ENCODE measurements around the gene DNAJC10. TPM values are rescaled to one million over a fixed set of nuclear protein-coding genes. Genes with fewer than 3 reads are reported as not detected.
"Not testable (repeated sequence)": the region's sequence is repeated elsewhere in the genome, so short reads cannot be mapped to it uniquely, and the experiment has no call there.

The DNAJC10 gene
- total RNA-seq, 2 experiments from 2014 or later, result 40.8 to 41.5 TPM

GRCh38 chr2:182763311-182763912 lies 47.4 kb downstream of the DNAJC10 start:
- CTCF ChIA-PET, result interaction anchor here (1.0 to 3.0 kb wide), 3 partner anchors 216 to 401 kb away, joined by 3 to 14 read pairs (median 6); no protein-coding TSS in a partner anchor
- DNase-seq, result no peak
- Mint-ChIP-seq H3K27ac (no peak overlapping the region), H3K4me3 (no peak overlapping the region), H3K27me3 (ENCODE audit: low read depth) (no peaks in the 10 kb centered on the region), H3K9me3 (peaks cover 6% of the 10 kb centered on the region), H3K4me1 (ENCODE audit: low read depth) (no peaks in the 10 kb centered on the region), H3K36me3 (ENCODE audit: low read depth) (peaks cover 58% of the 10 kb centered on the region)
- intact Hi-C loops (cut with micrococcal nuclease), result no loop called here

GRCh38 chr2:182766626-182767025 lies 50.6 kb downstream of the DNAJC10 start:
- Mint-ChIP-seq H3K27ac (no peak overlapping the region), H3K9me3 (peaks cover 26% of the 10 kb centered on the region), H3K36me3 (ENCODE audit: low read depth) (peaks cover 74% of the 10 kb centered on the region), H3K4me3 (no peak overlapping the region), H3K4me1 (ENCODE audit: low read depth) (no peaks in the 10 kb centered on the region), H3K27me3 (ENCODE audit: low read depth) (no peaks in the 10 kb centered on the region)
- CTCF ChIA-PET, result interaction anchor here (3.0 kb wide), 1 partner anchor 213 kb away, joined by 14 read pairs; no protein-coding TSS in a partner anchor
- intact Hi-C loops (cut with micrococcal nuclease), result no loop called here
- DNase-seq, result no peak

- H3K4me3 Mint-ChIP-seq, result no peak overlapping the region
- peaks cover 32% of the 10 kb centered on the region for H3K9me3 Mint-ChIP-seq
- no peak overlapping the region for H3K27ac Mint-ChIP-seq
- H3K4me1 Mint-ChIP-seq (ENCODE audit: low read depth), result no peaks in the 10 kb centered on the region
- H3K36me3 Mint-ChIP-seq (ENCODE audit: low read depth), result peaks cover 76% of the 10 kb centered on the region
- CTCF ChIA-PET, result interaction anchor here (0.7 to 1.1 kb wide), 2 partner anchors 213 to 266 kb away, joined by 3 to 4 read pairs; no protein-coding TSS in a partner anchor
- no peak for DNase-seq
- intact Hi-C loops (cut with micrococcal nuclease), result no loop called here
- H3K27me3 Mint-ChIP-seq (ENCODE audit: low read depth), result no peaks in the 10 kb centered on the region
Measured at GRCh38 chr2:182767578-182767977, 51.5 kb downstream of the DNAJC10 start.

- H3K9me3 Mint-ChIP-seq, result peaks cover 32% of the 10 kb centered on the region
- CTCF ChIA-PET; DNase-seq; H3K27ac Mint-ChIP-seq; H3K4me3 Mint-ChIP-seq; H3K27me3 Mint-ChIP-seq (ENCODE audit: low read depth); H3K4me1 Mint-ChIP-seq (ENCODE audit: low read depth); intact Hi-C loops (cut with micrococcal nuclease): not testable (repeated sequence)
- peaks cover 76% of the 10 kb centered on the region for H3K36me3 Mint-ChIP-seq (ENCODE audit: low read depth)
Measured at GRCh38 chr2:182768950-182769349, 52.9 kb downstream of the DNAJC10 start.

GRCh38 chr2:182779323-182779722 lies 63.3 kb downstream of the DNAJC10 start:
- no peak for DNase-seq
- H3K4me1 Mint-ChIP-seq (ENCODE audit: low read depth), result no peaks in the 10 kb centered on the region
- CTCF ChIA-PET, result interaction anchor here (1.1 kb wide), 1 partner anchor 42 kb away, joined by 3 read pairs; no protein-coding TSS in a partner anchor
- no peak overlapping the region for H3K4me3 Mint-ChIP-seq
- H3K27me3 Mint-ChIP-seq (ENCODE audit: low read depth), result no peaks in the 10 kb centered on the region
- no peak overlapping the region for H3K27ac Mint-ChIP-seq
- peaks cover 43% of the 10 kb centered on the region for H3K36me3 Mint-ChIP-seq (ENCODE audit: low read depth)
- H3K9me3 Mint-ChIP-seq, result no peaks in the 10 kb centered on the region
- intact Hi-C loops (cut with micrococcal nuclease), result no loop called here

GRCh38 chr2:182781099-182781498 lies 65.0 kb downstream of the DNAJC10 start:
- H3K4me3 Mint-ChIP-seq; H3K27ac Mint-ChIP-seq; H3K4me1 Mint-ChIP-seq (ENCODE audit: low read depth); DNase-seq; H3K9me3 Mint-ChIP-seq; H3K27me3 Mint-ChIP-seq (ENCODE audit: low read depth); intact Hi-C loops (cut with micrococcal nuclease): not testable (repeated sequence)
- H3K36me3 Mint-ChIP-seq (ENCODE audit: low read depth), result peaks cover 34% of the 10 kb centered on the region
- CTCF ChIA-PET, result interaction anchor here (1.2 kb wide), 1 partner anchor 198 kb away, joined by 3 read pairs; no protein-coding TSS in a partner anchor

GRCh38 chr2:182782686-182783085 lies 66.6 kb downstream of the DNAJC10 start:
- H3K4me3 Mint-ChIP-seq; DNase-seq; H3K4me1 Mint-ChIP-seq (ENCODE audit: low read depth); H3K27me3 Mint-ChIP-seq (ENCODE audit: low read depth); H3K9me3 Mint-ChIP-seq; intact Hi-C loops (cut with micrococcal nuclease); H3K27ac Mint-ChIP-seq; CTCF ChIA-PET: not testable (repeated sequence)
- peaks cover 26% of the 10 kb centered on the region for H3K36me3 Mint-ChIP-seq (ENCODE audit: low read depth)

GRCh38 chr2:182784058-182784706 lies 68.1 kb downstream of the DNAJC10 start:
- DNase-seq, result no peak
- Mint-ChIP-seq H3K9me3 (no peaks in the 10 kb centered on the region), H3K4me3 (no peak overlapping the region), H3K4me1 (ENCODE audit: low read depth) (no peaks in the 10 kb centered on the region), H3K27me3 (ENCODE audit: low read depth) (no peaks in the 10 kb centered on the region), H3K36me3 (ENCODE audit: low read depth) (peaks cover 17% of the 10 kb centered on the region), H3K27ac (no peak overlapping the region)
- CTCF ChIA-PET, result interaction anchor here (0.7 to 0.8 kb wide), 3 partner anchors 12 to 1635 kb away, joined by 3 read pairs; no protein-coding TSS in a partner anchor
- intact Hi-C loops (cut with micrococcal nuclease), result loop anchor here (1.0 kb wide), 1 partner anchor 196 kb away; no protein-coding TSS in a partner anchor

- Mint-ChIP-seq H3K4me1 (ENCODE audit: low read depth) (no peaks in the 10 kb centered on the region), H3K36me3 (ENCODE audit: low read depth) (peaks cover 15% of the 10 kb centered on the region), H3K27ac (no peak overlapping the region), H3K4me3 (no peak overlapping the region), H3K27me3 (ENCODE audit: low read depth) (no peaks in the 10 kb centered on the region), H3K9me3 (no peaks in the 10 kb centered on the region)
- intact Hi-C loops (cut with micrococcal nuclease), result loop anchor here (1.0 kb wide), 1 partner anchor 196 kb away; no protein-coding TSS in a partner anchor
- DNase-seq, result no peak
- CTCF ChIA-PET, result interaction anchor here (0.7 to 1.4 kb wide), 6 partner anchors 12 to 1635 kb away, joined by 3 to 6 read pairs (median 3); no protein-coding TSS in a partner anchor
Measured at GRCh38 chr2:182784777-182785176, 68.7 kb downstream of the DNAJC10 start.

- CTCF ChIA-PET, result no interaction called here
Measured at GRCh38 chr2:182792441-182792840, 76.4 kb downstream of the DNAJC10 start.

GRCh38 chr2:182798736-182799135 lies 82.7 kb downstream of the DNAJC10 start:
- CTCF ChIA-PET, result no interaction called here
- Mint-ChIP-seq H3K4me3 (no peak overlapping the region), H3K36me3 (ENCODE audit: low read depth) (no peaks in the 10 kb centered on the region), H3K4me1 (ENCODE audit: low read depth) (no peaks in the 10 kb centered on the region), H3K9me3 (no peaks in the 10 kb centered on the region), H3K27ac (no peak overlapping the region), H3K27me3 (ENCODE audit: low read depth) (peaks cover 20% of the 10 kb centered on the region)
- intact Hi-C loops (cut with micrococcal nuclease), result no loop called here
- no peak for DNase-seq

More at GRCh38 chr2:182792441-182792840, 76.4 kb downstream of the DNAJC10 start:
- Mint-ChIP-seq H3K4me3 (no peak overlapping the region), H3K27me3 (ENCODE audit: low read depth) (peaks cover 6% of the 10 kb centered on the region), H3K36me3 (ENCODE audit: low read depth) (peaks cover 1% of the 10 kb centered on the region), H3K9me3 (no peaks in the 10 kb centered on the region), H3K4me1 (ENCODE audit: low read depth) (no peaks in the 10 kb centered on the region), H3K27ac (no peak overlapping the region)
- intact Hi-C loops (cut with micrococcal nuclease), result no loop called here
- DNase-seq, result no peak

- Mint-ChIP-seq H3K27ac (no peak overlapping the region), H3K9me3 (no peaks in the 10 kb centered on the region), H3K27me3 (ENCODE audit: low read depth) (peaks cover 22% of the 10 kb centered on the region), H3K4me3 (no peak overlapping the region), H3K36me3 (ENCODE audit: low read depth) (no peaks in the 10 kb centered on the region), H3K4me1 (ENCODE audit: low read depth) (no peaks in the 10 kb centered on the region)
- intact Hi-C loops (cut with micrococcal nuclease), result no loop called here
- DNase-seq, result no peak
- CTCF ChIA-PET, result no interaction called here
Measured at GRCh38 chr2:182804128-182804527, 88.1 kb downstream of the DNAJC10 start.

Data from activated naive CD4-positive, alpha-beta T cell treated with anti-CD3 and anti-CD28 coated beads for 36 hours (primary cell).